H1 (cell line): ENCODE measurements around the gene TBC1D22B. TPM values are rescaled to one million over a fixed set of nuclear protein-coding genes. Genes with fewer than 3 reads are reported as not detected.

ENCODE experiments used
- CTCF ChIA-PET: fragments of 300-600 bp; sonication (Branson Sonifier 250); formaldehyde crosslinking; loops from one replicate; lab custom pipeline; 2021; ENCODE audit not compliant: partially characterized antibody; lab: Charles Lee
- POLR2A ChIA-PET: fragments of 300-600 bp; sonication (Branson Sonifier 250); formaldehyde crosslinking; loops from one replicate; lab custom pipeline; 2021; ENCODE audit warnings: inconsistent platforms; ENCODE audit not compliant: partially characterized antibody; lab: Charles Lee
- DNase-seq, 2 experiments: peaks; one replicate each; pipeline versions ENCODE4 v3.0.0 to v3.0.0-alpha.2; 2010 to 2022; ENCODE audit warnings: low spot score in 2 of 2, low read depth in 1 of 2, mixed read lengths in 1 of 2
- FAIRE-seq: peaks from 2 replicates; lab custom pipeline; 2011; peaks lifted over from hg19 to GRCh38; lab: Jason Lieb, UNC
- H2AFZ ChIP-seq: 2 replicates; pipeline ENCODE4 v1.8.1; 2012; ENCODE audit warnings: low read length, inconsistent platforms
- H2AK5ac ChIP-seq: 2 replicates; pipeline ENCODE4 v1.6.1; 2013; ENCODE audit warnings: low read depth, low read length
- H2BK120ac ChIP-seq: replicated peaks from 2 replicates; pipeline ENCODE3; 2013; ENCODE audit warnings: low read depth, low read length, inconsistent platforms
- H2BK12ac ChIP-seq: 2 replicates; pipeline ENCODE4 v1.6.1; 2013; ENCODE audit warnings: low read depth, low read length
- H2BK15ac ChIP-seq: 2 replicates; pipeline ENCODE4 v1.6.1; 2013; ENCODE audit warnings: low read length
- H2BK20ac ChIP-seq: 2 replicates; pipeline ENCODE4 v1.6.1; 2013; ENCODE audit warnings: low read length
- H2BK5ac ChIP-seq: 2 replicates; pipeline ENCODE4 v1.6.1; 2013; ENCODE audit warnings: low read depth, low read length
- H3K14ac ChIP-seq: 2 replicates; pipeline ENCODE4 v1.6.1; 2013; ENCODE audit warnings: inconsistent platforms; ENCODE audit not compliant: insufficient read length
- H3K18ac ChIP-seq: 2 replicates; pipeline ENCODE4 v1.6.1; 2013; ENCODE audit warnings: low read length; ENCODE audit errors: extremely low read depth
- H3K23ac ChIP-seq: 2 replicates; pipeline ENCODE4 v1.6.1; 2013; ENCODE audit warnings: inconsistent platforms; ENCODE audit not compliant: insufficient read length
- H3K23me2 ChIP-seq: 2 replicates; pipeline ENCODE4 v1.6.1; 2013; ENCODE audit warnings: low read depth, low read length
- H3K27ac ChIP-seq: 2 replicates; pipeline ENCODE4 v1.6.1; 2011; ENCODE audit warnings: low read depth, low read length, inconsistent platforms
- H3K27me3 ChIP-seq, 4 experiments: replicated peaks in 1 of 4; 1 replicate in 1 of 4; 2 replicates in 3 of 4; pipeline versions ENCODE4 v1.6.1 to v1.8.1; 2011 to 2013; ENCODE audit warnings: low read length in 3 of 4, mild to moderate bottlenecking in 3 of 4, inconsistent platforms in 2 of 4, mixed read lengths in 2 of 4, moderate library complexity in 1 of 4; ENCODE audit not compliant: control insufficient read depth in 3 of 4, insufficient read depth in 3 of 4; ENCODE audit errors: extremely low read depth in 1 of 4
- H3K36me3 ChIP-seq, 4 experiments: 2 replicates each; pipeline versions ENCODE4 v1.6.1 to v1.8.1; 2011 to 2013; ENCODE audit warnings: mild to moderate bottlenecking in 4 of 4, low read length in 3 of 4, moderate library complexity in 2 of 4, control low read depth in 1 of 4, inconsistent platforms in 1 of 4; ENCODE audit not compliant: insufficient read depth in 4 of 4, control insufficient read depth in 2 of 4
- H3K4ac ChIP-seq: replicated peaks from 2 replicates; pipeline ENCODE3; 2013; ENCODE audit warnings: low read length, low read depth, mixed read lengths, inconsistent platforms; ENCODE audit not compliant: insufficient read length
- H3K4me1 ChIP-seq, 4 experiments: replicated peaks in 1 of 4; 1 replicate in 1 of 4; 2 replicates in 3 of 4; pipeline versions ENCODE4 v1.6.1 to v1.8.1; 2011 to 2013; ENCODE audit warnings: low read length in 3 of 4, inconsistent platforms in 2 of 4, mixed read lengths in 1 of 4; ENCODE audit not compliant: insufficient read depth in 4 of 4, control insufficient read depth in 3 of 4
- H3K4me2 ChIP-seq, 2 experiments: 2 replicates each; pipeline versions ENCODE4 v1.6.1 to v1.8.1; 2011 to 2013; ENCODE audit warnings: low read depth in 2 of 2, low read length in 2 of 2, control low read depth in 1 of 2, inconsistent platforms in 1 of 2, mild to moderate bottlenecking in 1 of 2; ENCODE audit not compliant: insufficient read depth in 1 of 2
- H3K4me3 ChIP-seq, 4 experiments: fragments of 200-600, 300-600 bp in 1 of 4; sonication (generic), shearing (Covaris generic), sonication (Bioruptor Twin) in 1 of 4; 2 replicates each; pipeline versions ENCODE4 v1.5.1 to v1.8.1; 2011 to 2016; ENCODE audit warnings: low read length in 4 of 4, low read depth in 3 of 4, control low read depth in 2 of 4, inconsistent platforms in 2 of 4, mild to moderate bottlenecking in 2 of 4, mixed read lengths in 1 of 4, moderate library complexity in 1 of 4; ENCODE audit not compliant: insufficient read depth in 2 of 4; ENCODE audit errors: extremely low read depth in 1 of 4
- H3K56ac ChIP-seq: replicated peaks from 2 replicates; pipeline ENCODE3; 2013; ENCODE audit warnings: low read depth, mild to moderate bottlenecking, mixed read lengths, low read length, inconsistent platforms; ENCODE audit not compliant: insufficient read length
- H3K79me1 ChIP-seq: 2 replicates; pipeline ENCODE4 v1.6.1; 2013; ENCODE audit warnings: low read depth, low read length, control low read depth
- H3K79me2 ChIP-seq, 2 experiments: 2 replicates each; pipeline versions ENCODE4 v1.6.1 to v1.8.1; 2012 to 2013; ENCODE audit warnings: low read length in 2 of 2, mild to moderate bottlenecking in 2 of 2, inconsistent platforms in 1 of 2; ENCODE audit not compliant: insufficient read depth in 2 of 2, control insufficient read depth in 1 of 2
- H3K9ac ChIP-seq, 4 experiments: replicated peaks in 1 of 4; 1 replicate in 1 of 4; 2 replicates in 3 of 4; pipeline versions ENCODE4 v1.6.1 to v1.8.1; 2011 to 2013; ENCODE audit warnings: low read depth in 3 of 4, low read length in 3 of 4, control low read depth in 2 of 4, mild to moderate bottlenecking in 2 of 4, moderate library complexity in 2 of 4, inconsistent platforms in 1 of 4; ENCODE audit errors: extremely low read depth in 1 of 4
- H3K9me3 ChIP-seq, 2 experiments: 2 replicates each; pipeline versions ENCODE4 v1.6.1 to v1.8.1; 2012 to 2013; ENCODE audit warnings: mild to moderate bottlenecking in 2 of 2, moderate library complexity in 2 of 2, control low read depth in 1 of 2, inconsistent platforms in 1 of 2, low read depth in 1 of 2, low read length in 1 of 2, mixed read lengths in 1 of 2; ENCODE audit not compliant: insufficient read depth in 2 of 2
- H4K20me1 ChIP-seq, 2 experiments: replicated peaks in 1 of 2; 2 replicates each; pipeline versions ENCODE3 to v1.8.1; 2011 to 2013; ENCODE audit warnings: inconsistent platforms in 2 of 2, low read length in 2 of 2, mild to moderate bottlenecking in 1 of 2; ENCODE audit not compliant: insufficient read depth in 2 of 2, control insufficient read depth in 1 of 2
- H4K5ac ChIP-seq: 2 replicates; pipeline ENCODE4 v1.6.1; 2013; ENCODE audit warnings: low read length, low read depth, mixed read lengths, inconsistent platforms; ENCODE audit not compliant: insufficient read length
- H4K8ac ChIP-seq: 2 replicates; pipeline ENCODE4 v1.8.0; 2013; ENCODE audit warnings: mild to moderate bottlenecking, moderate library complexity, low read length, inconsistent platforms; ENCODE audit not compliant: insufficient read depth; ENCODE audit errors: extremely low read depth
- H4K91ac ChIP-seq: replicated peaks from 2 replicates; pipeline ENCODE3; 2013; ENCODE audit warnings: low read length, mixed read lengths, inconsistent platforms; ENCODE audit not compliant: insufficient read length
- BACH1 ChIP-seq: IDR thresholded peaks from 2 replicates; pipeline ENCODE4 v1.6.1; 2012; ENCODE audit warnings: low read length, improper control_type of control experiment
- BRCA1 ChIP-seq: IDR thresholded peaks from 2 replicates; pipeline ENCODE4 v1.6.1; 2012; ENCODE audit warnings: low read depth, low read length, improper control_type of control experiment
- EZH2 ChIP-seq: fragments of 200-600 bp; sonication (generic); IDR thresholded peaks from 2 replicates; pipeline ENCODE4 v1.7.1; 2012; ENCODE audit warnings: low read depth, mild to moderate bottlenecking, moderate library complexity, low read length, inconsistent platforms; ENCODE audit not compliant: severe bottlenecking
- POLR2A ChIP-seq, 2 experiments: IDR thresholded peaks; 1 replicate in 1 of 2; 2 replicates in 1 of 2; pipeline ENCODE4 v1.6.1; 2011; ENCODE audit warnings: low read depth in 2 of 2, low read length in 2 of 2, mild to moderate bottlenecking in 2 of 2; ENCODE audit errors: control extremely low read depth in 1 of 2
- SAP30 ChIP-seq: fragments of 300-600 bp; sonication (generic); IDR thresholded peaks from 2 replicates; pipeline ENCODE4 v1.7.1; 2012; ENCODE audit warnings: low read length, moderate library complexity, mild to moderate bottlenecking, inconsistent platforms; ENCODE audit not compliant: insufficient read depth, insufficient replicate concordance
- SP1 ChIP-seq: IDR thresholded peaks from 2 replicates; pipeline ENCODE4 v1.6.1; 2011; ENCODE audit warnings: low read depth, low read length
- SP2 ChIP-seq: IDR thresholded peaks from 2 replicates; pipeline ENCODE4 v1.6.1; 2012; ENCODE audit warnings: mild to moderate bottlenecking, low read length, inconsistent platforms
- TAF1 ChIP-seq: IDR thresholded peaks from 2 replicates; pipeline ENCODE4 v1.6.1; 2011; ENCODE audit warnings: mild to moderate bottlenecking, low read depth, low read length
- TBP ChIP-seq: IDR thresholded peaks from 2 replicates; pipeline ENCODE4 v1.6.1; 2011; ENCODE audit warnings: low read depth, low read length, improper control_type of control experiment
- YY1 ChIP-seq: IDR thresholded peaks from 2 replicates; pipeline ENCODE4 v1.6.1; 2011; ENCODE audit warnings: low read depth, mild to moderate bottlenecking, low read length
- WGBS, 2 experiments: shearing (Covaris generic) in 1 of 2; methylation state at CpG; one replicate each; pipeline versions ENCODE4 v1.1.6 to v1.1.7; 2013 to 2015; ENCODE audit warnings: low lambda C conversion rate in 2 of 2, mixed read lengths in 2 of 2, inconsistent platforms in 1 of 2, low coverage in 1 of 2, missing lambda C conversion rate in 1 of 2; ENCODE audit not compliant: insufficient replicate concordance in 2 of 2, insufficient coverage in 1 of 2, insufficient read length in 1 of 2; ENCODE audit errors: extremely low coverage in 1 of 2, missing lambda C conversion rate in 1 of 2; 5-methylcytosine and 5-hydroxymethylcytosine counted together
- polyA plus RNA-seq, 7 experiments: library from polyadenylated mRNA; depleted of rRNA in 3 of 7; stranded (reverse) in 5 of 7; unstranded in 2 of 7; fragments of >200 nt in 5 of 7; fragments of 200-250 nt in 2 of 7; gene quantifications; 1 replicate in 5 of 7; 2 replicates in 1 of 7; 4 replicates in 1 of 7; pipeline versions ENCODE4 v1.2.1 to v1.2.3, GENCODE V29; 2011 to 2013; ENCODE audit warnings: missing spikeins in 2 of 7, mixed read lengths in 2 of 7
- total RNA-seq: library from RNA; stranded (reverse); fragmentation: NEBNext Ultra II Directional; extraction: Animal tissue kit (Norgen Biotek cat#: 25700); gene quantifications from 2 replicates; pipeline ENCODE4 v1.2.1, GENCODE V29; 2021

The TBC1D22B gene
- total and polyA plus RNA-seq, 2 of the 8 experiments (the other 6 are each of a cell fraction or from before 2014, with no cell fraction given) = 10.1 to 17.4 TPM

GRCh38 chr6:37221585-37222124 is 35.9 kb upstream of the TBC1D22B start:
- peak overlapping the region; percentile 86 for H3K56ac ChIP-seq
- H3K4me2 ChIP-seq = peak overlapping the region; percentile 71 to 88
- H4K20me1 ChIP-seq = no peaks in the 10 kb centered on the region
- no peaks in the 10 kb centered on the region; a peak in 1 of 7 replicates for H3K4me1 ChIP-seq
- H4K8ac ChIP-seq = peak overlapping the region; percentile 66; the same call in 1 of the 2 replicates
- H2AK5ac ChIP-seq = no peak overlapping the region
- H2BK120ac ChIP-seq = no peak overlapping the region
- H2BK15ac ChIP-seq = peak overlapping the region; percentile 66; the same call in 1 of the 2 replicates
- peaks cover 5% of the 10 kb centered on the region; the same call in 1 of the 2 replicates for H3K23me2 ChIP-seq
- no peak for TF ChIP-seq BRCA1
- no peak for TF ChIP-seq SP2
- no peak for TF ChIP-seq EZH2
- no peak for TF ChIP-seq YY1
- peak; percentile 42; the same call in 1 of the 2 replicates for TF ChIP-seq TBP
- TF ChIP-seq TAF1 = no peak
- no peak for TF ChIP-seq SAP30
- TF ChIP-seq POLR2A (IDR thresholded peaks at IDR 0.05; ENCODE audit: control extremely low read depth in 1 of 2, low read depth in 2 of 2, low read length in 2 of 2) = peak in 1 of 2 experiments; percentile 56; a peak in 1 of 3 replicates
- no peak for TF ChIP-seq BACH1
- no peak for TF ChIP-seq SP1
- H4K5ac ChIP-seq = peak overlapping the region; percentile 61
- peak overlapping the region; percentile 62 for H4K91ac ChIP-seq
- H2BK5ac ChIP-seq = peak overlapping the region; percentile 64; the same call in 1 of the 2 replicates
- H3K4me3 ChIP-seq = peak overlapping the region; percentile 43 to 68 (median 58)
- no peak overlapping the region for H3K4ac ChIP-seq
- 0 out of 2 replicates have a peak overlapping the region, but pooled peaks have one; percentile 89 for H2BK12ac ChIP-seq
- H2AFZ ChIP-seq = peak overlapping the region; percentile 96
- no peak overlapping the region for H2BK20ac ChIP-seq
- H3K27me3 ChIP-seq = no peaks in the 10 kb centered on the region
- H3K14ac ChIP-seq = no peak overlapping the region
- no peak for DNase-seq
- no peaks in the 10 kb centered on the region for H3K79me2 ChIP-seq
- H3K9me3 ChIP-seq = no peaks in the 10 kb centered on the region
- H3K23ac ChIP-seq = no peak overlapping the region
- peak overlapping the region in 3 of 4 experiments; percentile 22 to 51 (median 39); a peak in 6 of 7 replicates for H3K9ac ChIP-seq
- CTCF ChIA-PET = interaction anchor here (0.6 to 6.2 kb wide), 7 partner anchors 8 to 204 kb away, joined by 3 to 55 read pairs (median 3); partner anchors contain the start of genes TBC1D22B and TMEM217
- no peaks in the 10 kb centered on the region for H3K36me3 ChIP-seq
- peak overlapping the region; percentile 23; the same call in 1 of the 2 replicates for H3K27ac ChIP-seq
- 33% methylated on average over 6 of the region's 6 CpGs; no CpG with 5 or more reads in 1 of the 2 experiments for WGBS, 2 experiments
- peak; percentile 42 for FAIRE-seq
- POLR2A ChIA-PET = interaction anchor here (0.8 to 1.3 kb wide), 8 partner anchors 11 to 200 kb away, joined by 3 to 4 read pairs (median 3); partner anchors contain the start of gene TBC1D22B
- no peaks in the 10 kb centered on the region for H3K79me1 ChIP-seq
- H3K18ac ChIP-seq = peak overlapping the region; percentile 95
